B cell (primary cell): Measurements from ENCODE around the gene RTCB. TPM values are rescaled to one million over a fixed set of nuclear protein-coding genes. Genes with fewer than 3 reads are reported as not detected.

Source experiments
- ATAC-seq: fragments of 200-7000 bp; cut with Tn5 transposase; one replicate; pipeline ENCODE4 v1.10.0; 2021; ENCODE audit warnings: low read depth, mild to moderate bottlenecking, moderate number of reproducible peaks, moderate library complexity
- CTCF ChIA-PET: fragments of 350-600 bp; sonication (Branson Sonifier 250); formaldehyde crosslinking; loops from one replicate; lab custom pipeline; 2021; ENCODE audit warnings: antibody characterized with exemption, inconsistent platforms; lab: Charles Lee
- POLR2A ChIA-PET: fragments of 350-600 bp; sonication (Branson Sonifier 250); formaldehyde crosslinking; loops from one replicate; lab custom pipeline; 2021; ENCODE audit warnings: antibody characterized with exemption; lab: Charles Lee
- DNase-seq: peaks from one replicate; pipeline ENCODE4 v3.0.0; 2013
- H2AFZ ChIP-seq: 2 replicates; pipeline ENCODE4 v1.6.1; 2012; ENCODE audit warnings: mild to moderate bottlenecking, low read depth, low read length; ENCODE audit not compliant: insufficient read depth, poor library complexity, severe bottlenecking
- H3K27ac ChIP-seq, 2 donors: 1 replicate in 1 of 2; 2 replicates in 1 of 2; pipeline ENCODE4 v1.5.1; 2012 to 2013; ENCODE audit warnings: low read length in 2 of 2, mild to moderate bottlenecking in 2 of 2, moderate library complexity in 1 of 2
- H3K27me3 ChIP-seq, 4 experiments: fragments of 200-600 bp in 1 of 4; sonication (generic) in 1 of 4; replicated peaks in 1 of 4; 1 replicate in 2 of 4; 2 replicates in 2 of 4; pipeline versions ENCODE4 v1.6.1 to v1.7.0; 2013 to 2016; ENCODE audit warnings: low read length in 3 of 4, mild to moderate bottlenecking in 2 of 4, mixed read lengths in 1 of 4, moderate library complexity in 1 of 4; ENCODE audit not compliant: insufficient read depth in 4 of 4, control insufficient read depth in 3 of 4; ENCODE audit errors: control extremely low read depth in 1 of 4
- H3K36me3 ChIP-seq, 2 experiments: replicated peaks in 1 of 2; 1 replicate in 1 of 2; 2 replicates in 1 of 2; pipeline versions ENCODE4 v1.6.1 to v1.7.1; 2013; ENCODE audit warnings: low read length in 1 of 2; ENCODE audit not compliant: insufficient read depth in 2 of 2, control insufficient read depth in 1 of 2; ENCODE audit errors: control extremely low read depth in 1 of 2, extremely low read depth in 1 of 2
- H3K4me1 ChIP-seq, 2 donors: fragments of 200-600 bp in 1 of 2; sonication (generic) in 1 of 2; 1 replicate in 1 of 2; 2 replicates in 1 of 2; pipeline versions ENCODE4 v1.5.1 to v1.6.1; 2013 to 2017; ENCODE audit warnings: low read length in 2 of 2; ENCODE audit not compliant: control insufficient read depth in 2 of 2, insufficient read depth in 2 of 2
- H3K4me2 ChIP-seq: replicated peaks from 2 replicates; pipeline ENCODE3; 2012; ENCODE audit warnings: mild to moderate bottlenecking, low read depth, low read length; ENCODE audit not compliant: poor library complexity, severe bottlenecking
- H3K4me3 ChIP-seq, 5 experiments: fragments of 200-600 bp in 1 of 5; sonication (generic) in 1 of 5; 1 replicate in 3 of 5; 2 replicates in 2 of 5; pipeline versions ENCODE4 v1.5.1 to v1.7.0; 2011 to 2016; ENCODE audit warnings: low read length in 4 of 5, mild to moderate bottlenecking in 4 of 5, low read depth in 2 of 5, control low read depth in 1 of 5, moderate library complexity in 1 of 5; ENCODE audit not compliant: insufficient read depth in 1 of 5; ENCODE audit errors: control extremely low read depth in 1 of 5, extremely low read depth in 1 of 5
- H3K79me2 ChIP-seq: fragments of 200-600 bp; sonication (generic); one replicate; pipeline ENCODE4 v1.6.0; 2016; ENCODE audit warnings: low read length; ENCODE audit not compliant: control insufficient read depth, insufficient read depth
- H3K9ac ChIP-seq: fragments of 200-600 bp; sonication (generic); 2 replicates; pipeline ENCODE4 v1.6.1; 2017; ENCODE audit warnings: mild to moderate bottlenecking, low read length, moderate library complexity
- H3K9me3 ChIP-seq, 3 donors: one replicate each; pipeline versions ENCODE4 v1.6.1 to v1.7.1; 2013; ENCODE audit warnings: low read length in 2 of 3; ENCODE audit not compliant: control insufficient read depth in 2 of 3, insufficient read depth in 1 of 3; ENCODE audit errors: control extremely low read depth in 1 of 3
- H4K20me1 ChIP-seq: 2 replicates; pipeline ENCODE4 v1.6.0; 2012; ENCODE audit warnings: mild to moderate bottlenecking, low read length; ENCODE audit not compliant: insufficient read depth, control insufficient read depth, poor library complexity, severe bottlenecking
- H3K27ac Mint-ChIP-seq: one replicate; pipeline ENCODE4 v1.8.0; 2021; ENCODE audit warnings: mixed read lengths
- H3K27me3 Mint-ChIP-seq: one replicate; pipeline ENCODE4 v1.8.0; 2021; ENCODE audit warnings: mixed read lengths
- H3K4me1 Mint-ChIP-seq: one replicate; pipeline ENCODE4 v1.8.0; 2021; ENCODE audit warnings: mixed read lengths
- H3K4me3 Mint-ChIP-seq: one replicate; pipeline ENCODE4 v1.8.0; 2021; ENCODE audit warnings: mixed read lengths
- H3K9me3 Mint-ChIP-seq: one replicate; pipeline ENCODE4 v1.8.0; 2022; ENCODE audit warnings: mixed read lengths; ENCODE audit not compliant: insufficient read depth
- CTCF ChIP-seq: fragments of 200-600 bp; IDR thresholded peaks from one replicate; pipeline ENCODE4 v1.8.0; 2022; ENCODE audit warnings: antibody characterized with exemption, mild to moderate bottlenecking
- EZH2 ChIP-seq: IDR thresholded peaks from 2 replicates; pipeline ENCODE4 v1.6.1; 2012; ENCODE audit warnings: borderline replicate concordance, low read depth, mild to moderate bottlenecking, moderate library complexity, low read length; ENCODE audit not compliant: insufficient read depth, poor library complexity, severe bottlenecking
- WGBS: methylation state at CpG from one replicate; pipeline ENCODE4 v1.1.5; 2013; ENCODE audit warnings: missing lambda C conversion rate; ENCODE audit not compliant: insufficient coverage; 5-methylcytosine and 5-hydroxymethylcytosine counted together
- intact Hi-C: fragments of 100-400 bp; cut with micrococcal nuclease; formaldehyde crosslinking; loops from one replicate; pipeline ENCODE4 v1.10.0; 2022
- polyA plus RNA-seq: library from polyadenylated mRNA; depleted of rRNA; stranded (reverse); fragments of >200 nt; gene quantifications from 2 replicates; pipeline ENCODE4 v1.2.3, GENCODE V29; 2012
- total RNA-seq, 2 donors: library from RNA; stranded (reverse); fragments of 120-200 nt in 1 of 2; gene quantifications; 1 replicate in 1 of 2; 2 replicates in 1 of 2; pipeline versions ENCODE4 v1.2.3 to v1.2.4, GENCODE V29; 2013 to 2022

The RTCB gene
- total and polyA plus RNA-seq, 2 donors (not counting 1 experiment from before 2014, with no cell fraction given), result 32.8 to 60.1 TPM

GRCh38 chr22:32380991-32381390, 31.1 kb downstream of the RTCB start:
- ATAC-seq (no peak), DNase-seq (no peak)
- Histone ChIP-seq H3K4me1 (no peaks in the 10 kb centered on the region), H3K36me3 (peaks cover 0 to 9% of the 10 kb centered on the region in 2 experiments), H3K9me3 (no peaks in the 10 kb centered on the region), H3K27me3 (no peaks in the 10 kb centered on the region), H3K27ac (no peak overlapping the region), H4K20me1 (no peaks in the 10 kb centered on the region), H3K4me3 (no peak overlapping the region), H3K9ac (no peak overlapping the region), H3K79me2 (no peaks in the 10 kb centered on the region), H3K4me2 (no peak overlapping the region), H2AFZ (no peak overlapping the region)
- Mint-ChIP-seq H3K9me3 (no peaks in the 10 kb centered on the region), H3K27me3 (no peaks in the 10 kb centered on the region), H3K4me3 (no peak overlapping the region), H3K4me1 (no peaks in the 10 kb centered on the region), H3K27ac (no peak overlapping the region)
- TF ChIP-seq EZH2 (no peak), CTCF (no peak)
- ChIA-PET CTCF (no interaction called here), POLR2A (no interaction called here)
- intact Hi-C loops, result no loop called here
- no CpG with 5 or more reads among the region's 5 CpGs for whole genome bisulfite sequencing

GRCh38 chr22:32378707-32379272, 33.3 kb downstream of the RTCB start:
- H3K4me3 Mint-ChIP-seq, result no peak overlapping the region
- no peak overlapping the region for H3K9ac ChIP-seq
- ATAC-seq (no peak), DNase-seq (no peak)
- no peaks in the 10 kb centered on the region for H3K4me1 Mint-ChIP-seq
- H3K4me1 ChIP-seq, result no peaks in the 10 kb centered on the region
- intact Hi-C loops, result no loop called here
- H3K4me2 ChIP-seq, result no peak overlapping the region
- ChIA-PET POLR2A (no interaction called here), CTCF (no interaction called here)
- no peak overlapping the region for H3K4me3 ChIP-seq
- H4K20me1 ChIP-seq, result no peaks in the 10 kb centered on the region
- H3K36me3 ChIP-seq, result no peaks in the 10 kb centered on the region
- WGBS, result 53% methylated on average over 3 of the region's 4 CpGs
- no peak overlapping the region for H3K27ac Mint-ChIP-seq
- no peaks in the 10 kb centered on the region for H3K79me2 ChIP-seq
- TF ChIP-seq EZH2 (no peak), CTCF (no peak)
- H3K27ac ChIP-seq, result no peak overlapping the region
- no peaks in the 10 kb centered on the region for H3K27me3 ChIP-seq
- H3K27me3 Mint-ChIP-seq, result no peaks in the 10 kb centered on the region
- no peaks in the 10 kb centered on the region for H3K9me3 Mint-ChIP-seq
- no peaks in the 10 kb centered on the region for H3K9me3 ChIP-seq
- H2AFZ ChIP-seq, result no peak overlapping the region
